Activated T-cell treated with anti-CD3 and anti-CD28 coated beads, Interleukin-2, amount 50 U/mL, for 24 hours (primary cell): ENCODE data around the gene ZNF407.
"Not testable (repeated sequence)": the region's sequence is repeated elsewhere in the genome, so short reads cannot be mapped to it uniquely, and the experiment has no call there.

Experiments
- DNase-seq: peaks from one replicate; pipeline ENCODE4 v3.0.0-alpha.2; 2020
- H3K27ac Mint-ChIP-seq: 2 replicates; pipeline ENCODE4 v1.8.0; 2020; ENCODE audit warnings: mild to moderate bottlenecking, mixed read lengths
- H3K27me3 Mint-ChIP-seq: 2 replicates; pipeline ENCODE4 v1.8.0; 2020; ENCODE audit warnings: mixed read lengths
- H3K36me3 Mint-ChIP-seq: 2 replicates; pipeline ENCODE4 v1.8.0; 2020; ENCODE audit warnings: low read depth, mixed read lengths
- H3K4me1 Mint-ChIP-seq: 2 replicates; pipeline ENCODE4 v1.8.0; 2020; ENCODE audit warnings: low read depth, mixed read lengths
- H3K4me3 Mint-ChIP-seq: 2 replicates; pipeline ENCODE4 v1.8.0; 2020; ENCODE audit warnings: mild to moderate bottlenecking, moderate library complexity, mixed read lengths
- H3K9me3 Mint-ChIP-seq: 2 replicates; pipeline ENCODE4 v1.8.0; 2020; ENCODE audit warnings: mixed read lengths

ZNF407 gene, protein sequence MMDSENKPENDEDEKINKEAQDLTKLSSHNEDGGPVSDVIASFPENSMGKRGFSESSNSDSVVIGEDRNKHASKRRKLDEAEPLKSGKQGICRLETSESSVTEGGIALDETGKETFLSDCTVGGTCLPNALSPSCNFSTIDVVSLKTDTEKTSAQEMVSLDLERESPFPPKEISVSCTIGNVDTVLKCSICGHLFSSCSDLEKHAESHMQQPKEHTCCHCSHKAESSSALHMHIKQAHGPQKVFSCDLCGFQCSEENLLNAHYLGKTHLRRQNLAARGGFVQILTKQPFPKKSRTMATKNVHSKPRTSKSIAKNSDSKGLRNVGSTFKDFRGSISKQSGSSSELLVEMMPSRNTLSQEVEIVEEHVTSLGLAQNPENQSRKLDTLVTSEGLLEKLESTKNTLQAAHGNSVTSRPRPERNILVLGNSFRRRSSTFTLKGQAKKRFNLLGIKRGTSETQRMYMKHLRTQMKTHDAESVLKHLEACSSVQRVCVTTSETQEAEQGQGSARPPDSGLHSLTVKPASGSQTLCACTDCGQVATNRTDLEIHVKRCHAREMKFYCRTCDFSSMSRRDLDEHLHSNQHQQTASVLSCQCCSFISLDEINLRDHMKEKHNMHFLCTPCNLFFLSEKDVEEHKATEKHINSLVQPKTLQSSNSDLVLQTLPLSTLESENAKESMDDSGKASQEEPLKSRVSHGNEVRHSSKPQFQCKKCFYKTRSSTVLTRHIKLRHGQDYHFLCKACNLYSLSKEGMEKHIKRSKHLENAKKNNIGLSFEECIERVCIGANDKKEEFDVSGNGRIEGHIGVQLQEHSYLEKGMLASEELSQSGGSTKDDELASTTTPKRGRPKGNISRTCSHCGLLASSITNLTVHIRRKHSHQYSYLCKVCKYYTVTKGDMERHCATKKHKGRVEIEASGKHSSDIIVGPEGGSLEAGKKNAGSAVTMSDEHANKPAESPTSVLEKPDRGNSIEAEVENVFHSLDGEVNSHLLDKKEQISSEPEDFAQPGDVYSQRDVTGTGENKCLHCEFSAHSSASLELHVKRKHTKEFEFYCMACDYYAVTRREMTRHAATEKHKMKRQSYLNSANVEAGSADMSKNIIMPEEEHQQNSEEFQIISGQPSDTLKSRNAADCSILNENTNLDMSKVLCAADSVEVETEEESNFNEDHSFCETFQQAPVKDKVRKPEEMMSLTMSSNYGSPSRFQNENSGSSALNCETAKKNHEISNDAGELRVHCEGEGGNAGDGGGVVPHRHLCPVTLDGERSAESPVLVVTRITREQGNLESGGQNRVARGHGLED (N-terminal part only)

GRCh38 chr18:74597662-74598349, at the start of gene ZNF407:
Gene ZNF407, plus strand, starts transcription at chr18:74597870. Its CDS starts 33,150 bp downstream, at chr18:74631020.
- Mint-ChIP-seq H3K27me3 (no peaks in the 10 kb centered on the region), H3K4me3 (peak within 1 kb of the TSS; percentile 96), H3K4me1 (peaks cover 53% of the 10 kb centered on the region), H3K36me3 (peaks cover 53% of the 10 kb centered on the region), H3K27ac (peak within 1 kb of the TSS; percentile 97), H3K9me3 (peaks cover 2% of the 10 kb centered on the region)
- peak; percentile 93 for DNase-seq

- H3K27me3 Mint-ChIP-seq, result peaks cover 12% of the 10 kb centered on the region
- no peaks in the 10 kb centered on the region for H3K36me3 Mint-ChIP-seq
- peaks cover 2% of the 10 kb centered on the region for H3K9me3 Mint-ChIP-seq
- H3K4me1 Mint-ChIP-seq, result no peaks in the 10 kb centered on the region
- H3K4me3 Mint-ChIP-seq, result no peak overlapping the region
- DNase-seq, result no peak
- no peak overlapping the region for H3K27ac Mint-ChIP-seq
Observed at GRCh38 chr18:74549591-74550104, 48.0 kb upstream of the ZNF407 start.

GRCh38 chr18:74550886-74551285, 46.8 kb upstream of the ZNF407 start:
- H3K4me1 Mint-ChIP-seq, result no peaks in the 10 kb centered on the region
- no peak overlapping the region for H3K27ac Mint-ChIP-seq
- no peaks in the 10 kb centered on the region for H3K36me3 Mint-ChIP-seq

GRCh38 chr18:74551452-74551851, 46.2 kb upstream of the ZNF407 start:
- Mint-ChIP-seq H3K4me1 (no peaks in the 10 kb centered on the region), H3K27ac (no peak overlapping the region), H3K27me3 (peaks cover 16% of the 10 kb centered on the region), H3K4me3 (no peak overlapping the region), H3K36me3 (no peaks in the 10 kb centered on the region), H3K9me3 (peaks cover 2% of the 10 kb centered on the region)
- no peak for DNase-seq

More at GRCh38 chr18:74550886-74551285, 46.8 kb upstream of the ZNF407 start:
- no peak for DNase-seq
- H3K9me3 Mint-ChIP-seq, result peaks cover 2% of the 10 kb centered on the region
- H3K27me3 Mint-ChIP-seq, result peaks cover 12% of the 10 kb centered on the region
- no peak overlapping the region for H3K4me3 Mint-ChIP-seq

DNA sequence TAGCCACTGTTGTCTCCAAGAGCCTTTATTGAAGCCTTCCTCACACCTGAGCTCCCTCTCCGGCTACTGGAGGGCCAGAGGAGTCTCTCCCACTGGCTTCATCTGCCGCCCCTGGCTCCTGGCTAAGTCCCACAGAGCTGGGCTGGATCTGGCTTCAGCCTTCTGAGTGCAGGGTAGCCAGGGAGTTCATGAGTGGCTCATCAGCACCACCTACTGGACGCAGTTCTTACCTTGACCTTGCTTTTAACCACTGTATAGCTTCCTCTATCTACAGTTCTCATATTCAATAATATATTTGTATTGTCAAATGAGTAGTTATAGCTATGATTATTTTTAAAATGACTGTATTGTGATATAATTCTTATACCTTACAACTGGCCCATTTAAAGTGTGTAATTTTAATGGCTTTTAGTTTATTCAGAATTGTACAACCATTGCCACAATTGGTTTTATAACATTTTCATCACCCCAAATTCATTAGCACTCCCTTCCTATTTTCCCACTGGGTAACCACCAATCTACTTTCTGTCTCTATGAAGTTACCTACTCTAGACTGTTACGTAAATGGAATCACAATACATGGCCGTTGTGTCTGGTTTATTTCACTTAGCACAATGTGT, 45.6 kb upstream of the ZNF407 start:
- H3K4me1 Mint-ChIP-seq, result no peaks in the 10 kb centered on the region
- peaks cover 2% of the 10 kb centered on the region for H3K9me3 Mint-ChIP-seq
- no peak overlapping the region for H3K4me3 Mint-ChIP-seq
- peaks cover 16% of the 10 kb centered on the region for H3K27me3 Mint-ChIP-seq
- H3K36me3 Mint-ChIP-seq, result no peaks in the 10 kb centered on the region
- H3K27ac Mint-ChIP-seq, result no peak overlapping the region
- peak; percentile 79 for DNase-seq

GRCh38 chr18:74556126-74556525, 41.5 kb upstream of the ZNF407 start:
- Mint-ChIP-seq H3K9me3 (no peaks in the 10 kb centered on the region), H3K4me3 (no peak overlapping the region), H3K36me3 (no peaks in the 10 kb centered on the region), H3K27ac (no peak overlapping the region), H3K27me3 (peaks cover 21% of the 10 kb centered on the region), H3K4me1 (no peaks in the 10 kb centered on the region)
- DNase-seq, result no peak

DNA sequence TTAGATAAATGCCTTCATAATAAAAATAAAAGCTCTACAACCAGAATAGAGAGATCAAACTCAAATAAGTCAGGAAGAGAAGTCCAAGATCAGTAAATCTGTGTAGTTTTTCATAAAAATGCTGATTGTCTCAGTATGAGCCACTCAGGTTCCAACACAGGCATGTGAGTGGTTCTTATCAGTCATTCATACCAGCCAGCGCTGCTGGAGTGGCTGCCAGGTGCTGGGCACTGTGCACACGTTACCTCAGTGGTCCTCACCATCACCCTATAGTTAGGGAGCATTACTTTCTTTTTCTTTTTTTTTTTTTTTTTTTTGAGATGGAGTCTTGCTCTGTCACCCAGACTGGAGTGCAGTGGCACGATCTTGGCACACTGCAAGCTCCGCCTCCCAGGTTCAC, 39.6 kb upstream of the ZNF407 start:
- no peak for DNase-seq
- no peaks in the 10 kb centered on the region for H3K36me3 Mint-ChIP-seq
- H3K4me1 Mint-ChIP-seq, result no peaks in the 10 kb centered on the region

GRCh38 chr18:74562131-74562730, 35.4 kb upstream of the ZNF407 start:
- no peak overlapping the region for H3K27ac Mint-ChIP-seq
- peaks cover 2% of the 10 kb centered on the region for H3K36me3 Mint-ChIP-seq
- no peak for DNase-seq
- peaks cover 9% of the 10 kb centered on the region for H3K9me3 Mint-ChIP-seq
- no peak overlapping the region for H3K4me3 Mint-ChIP-seq
- peaks cover 8% of the 10 kb centered on the region for H3K27me3 Mint-ChIP-seq
- H3K4me1 Mint-ChIP-seq, result no peaks in the 10 kb centered on the region

More for the DNA sequence above, 39.6 kb upstream of the ZNF407 start:
- Mint-ChIP-seq H3K9me3 (no peaks in the 10 kb centered on the region), H3K4me3 (no peak overlapping the region), H3K27ac (no peak overlapping the region), H3K27me3 (peaks cover 21% of the 10 kb centered on the region)

GRCh38 chr18:74562775-74563174, 34.9 kb upstream of the ZNF407 start:
- no peaks in the 10 kb centered on the region for H3K4me1 Mint-ChIP-seq
- H3K9me3 Mint-ChIP-seq, result peaks cover 9% of the 10 kb centered on the region
- peaks cover 2% of the 10 kb centered on the region for H3K36me3 Mint-ChIP-seq
- H3K27ac Mint-ChIP-seq, result no peak overlapping the region
- H3K27me3 Mint-ChIP-seq, result peaks cover 5% of the 10 kb centered on the region
- DNase-seq, result no peak
- H3K4me3 Mint-ChIP-seq, result no peak overlapping the region

- Mint-ChIP-seq H3K9me3 (peaks cover 9% of the 10 kb centered on the region), H3K36me3 (peaks cover 2% of the 10 kb centered on the region)
Observed at GRCh38 chr18:74563999-74564398, 33.7 kb upstream of the ZNF407 start.

DNA sequence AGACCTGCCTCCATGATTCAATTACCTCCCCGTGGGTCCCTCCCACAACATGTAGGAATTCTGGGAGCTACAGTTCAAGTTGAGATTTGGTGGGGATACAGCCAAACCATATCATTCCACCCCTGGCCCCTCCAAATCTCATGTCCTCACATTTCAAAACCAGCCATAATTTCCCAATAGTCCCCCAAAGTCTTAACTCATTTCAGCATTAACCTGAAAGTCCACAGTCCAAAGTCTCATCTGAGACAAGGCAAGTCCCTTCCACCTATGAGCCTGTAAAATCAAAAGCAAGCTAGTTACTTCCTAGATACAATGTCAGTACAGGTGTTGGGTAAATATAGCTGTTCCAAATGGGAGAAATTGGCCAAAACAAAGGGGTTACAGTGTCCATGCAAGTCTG, 32.5 kb upstream of the ZNF407 start:
- H3K4me1 Mint-ChIP-seq, DNase-seq, H3K27me3 Mint-ChIP-seq, H3K36me3 Mint-ChIP-seq, H3K27ac Mint-ChIP-seq, H3K9me3 Mint-ChIP-seq, H3K4me3 Mint-ChIP-seq: not testable (repeated sequence)

More at GRCh38 chr18:74563999-74564398, 33.7 kb upstream of the ZNF407 start:
- DNase-seq, result no peak
- no peak overlapping the region for H3K27ac Mint-ChIP-seq
- no peak overlapping the region for H3K4me3 Mint-ChIP-seq
- H3K4me1 Mint-ChIP-seq, result no peaks in the 10 kb centered on the region
- peaks cover 9% of the 10 kb centered on the region for H3K27me3 Mint-ChIP-seq

GRCh38 chr18:74565993-74566392, 31.7 kb upstream of the ZNF407 start:
- not testable (repeated sequence) for H3K27me3 Mint-ChIP-seq, H3K4me1 Mint-ChIP-seq, H3K9me3 Mint-ChIP-seq, H3K27ac Mint-ChIP-seq, H3K4me3 Mint-ChIP-seq, H3K36me3 Mint-ChIP-seq, DNase-seq

- no peak for DNase-seq
- H3K36me3 Mint-ChIP-seq, result peaks cover 2% of the 10 kb centered on the region
- peaks cover 9% of the 10 kb centered on the region for H3K9me3 Mint-ChIP-seq
- no peak overlapping the region for H3K4me3 Mint-ChIP-seq
- no peak overlapping the region for H3K27ac Mint-ChIP-seq
- H3K27me3 Mint-ChIP-seq, result peaks cover 9% of the 10 kb centered on the region
- no peaks in the 10 kb centered on the region for H3K4me1 Mint-ChIP-seq
Observed at GRCh38 chr18:74567822-74568221, 29.8 kb upstream of the ZNF407 start.
